Sciatic nerve (tissue), 2 donors: Measurements from ENCODE around the gene ETFA. TPM values are rescaled to one million over a fixed set of nuclear protein-coding genes. Genes with fewer than 3 reads are reported as not detected.

Experiments used
- ATAC-seq: fragments of 200-7000 bp; cut with Tn5 transposase; one replicate; pipeline ENCODE4 v1.9.1; 2020; ENCODE audit warnings: mild to moderate bottlenecking, moderate library complexity
- DNase-seq: peaks from one replicate; pipeline ENCODE4 v3.0.0-alpha.2; 2020; ENCODE audit warnings: low spot score
- intact Hi-C: fragments of 100-400 bp; cut with DNase I; formaldehyde crosslinking; loops from one replicate; pipeline ENCODE4 v1.14.2; 2022
- total RNA-seq: library from RNA; stranded (reverse); fragmentation: NEBNext Ultra II Directional; extraction: Animal tissue kit (Norgen Biotek cat#: 25700); gene quantifications from one replicate; pipeline ENCODE4 v1.2.1, GENCODE V29; 2021
- donor health status: DM: no; HTN: no; CAD: no.
- donor health status: DM: no; HTN: no; CAD: no.

The ETFA gene
- total RNA-seq, 1 donor from 2014 or later: 84.8 TPM

DNA sequence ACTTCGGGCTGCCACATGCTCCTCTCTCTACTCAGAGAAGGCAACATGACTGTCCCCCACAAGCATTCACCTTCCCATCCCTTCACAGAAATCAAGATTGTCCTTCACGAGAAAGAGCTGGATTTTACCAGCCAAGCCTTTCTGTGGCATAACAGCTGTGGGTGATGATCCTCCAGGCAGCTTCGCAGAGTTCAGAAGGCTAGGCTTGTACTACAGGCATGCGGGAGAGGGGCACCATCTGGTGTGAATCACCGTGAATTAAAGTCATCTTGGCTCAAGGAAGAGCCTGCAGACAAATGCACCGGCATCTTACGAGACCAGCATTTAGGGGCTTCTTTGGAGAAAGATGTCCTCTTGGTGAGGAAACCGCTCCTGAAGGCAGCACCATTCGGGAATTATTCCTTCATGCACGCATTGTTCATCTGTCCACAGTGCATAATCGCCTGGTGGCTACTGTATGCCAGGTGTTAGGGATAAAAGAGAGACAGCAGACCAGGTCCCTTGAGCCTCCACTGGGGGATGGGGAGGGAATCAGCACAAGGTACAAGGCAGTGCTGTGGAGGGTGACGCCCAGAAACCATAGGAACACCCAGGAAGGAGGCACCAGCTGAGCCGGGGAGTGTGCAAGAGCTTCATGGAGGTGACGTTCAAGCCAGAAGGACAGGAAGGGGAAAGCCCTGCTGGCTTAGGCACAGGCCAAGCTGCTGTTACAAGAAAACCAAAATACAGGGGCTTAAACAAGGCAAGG, 142.9 kb downstream of the ETFA start:
- intact Hi-C loops: no loop called here
- ATAC-seq (no peak), DNase-seq (no peak)

DNA sequence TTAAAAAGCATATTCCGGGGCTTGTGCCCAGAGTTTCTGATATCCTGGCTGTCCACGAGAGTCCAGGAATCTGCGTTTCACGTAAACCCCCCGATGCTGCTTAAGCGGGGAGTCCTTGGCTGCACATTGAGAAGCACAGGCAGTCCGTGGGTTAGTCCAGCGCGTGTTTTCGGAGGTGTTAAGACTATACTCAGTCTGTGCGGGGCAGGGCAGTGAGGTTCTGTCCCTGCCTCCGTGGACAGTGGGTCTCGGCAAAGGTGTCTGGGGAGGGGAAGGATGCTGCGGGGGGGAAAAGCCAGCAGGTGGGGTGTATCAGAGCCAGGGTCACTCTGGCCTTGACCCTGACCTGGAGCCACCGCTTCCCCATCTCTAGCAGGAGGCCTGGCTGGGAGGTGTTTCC, 145.3 kb downstream of the ETFA start:
- ATAC-seq (no peak), DNase-seq (no peak)
- intact Hi-C loops: no loop called here

Other genes with a start within 250 kb of the ETFA start
- 0.31 TPM for gene ISL2, start 25.3 kb upstream of the ETFA start, total RNA-seq